Mucosa of stomach (tissue), 1 donor: ENCODE results near the gene MAD1L1.

Source experiments
- H3K27me3 ChIP-seq: one replicate; pipeline ENCODE4 v1.7.0; 2013; ENCODE audit warnings: mild to moderate bottlenecking, low read length; ENCODE audit not compliant: control insufficient read depth, insufficient read depth
- H3K36me3 ChIP-seq: one replicate; pipeline ENCODE4 v1.7.0; 2013; ENCODE audit warnings: low read length; ENCODE audit not compliant: control insufficient read depth, insufficient read depth
- H3K4me1 ChIP-seq: one replicate; pipeline ENCODE4 v1.7.0; 2013; ENCODE audit warnings: mild to moderate bottlenecking, low read length; ENCODE audit not compliant: control insufficient read depth, insufficient read depth
- H3K4me3 ChIP-seq: one replicate; pipeline ENCODE4 v1.7.0; 2013; ENCODE audit warnings: low read length
- H3K9ac ChIP-seq: one replicate; pipeline ENCODE4 v1.7.0; 2013; ENCODE audit warnings: mild to moderate bottlenecking, low read length, moderate library complexity
- H3K9me3 ChIP-seq: one replicate; pipeline ENCODE4 v1.7.0; 2013; ENCODE audit warnings: mild to moderate bottlenecking, low read length, moderate library complexity; ENCODE audit not compliant: control insufficient read depth
- donor health status: Pancreatic carcinoma.

MAD1L1 gene

GRCh38 chr7:2107386-2108070 is 125.2 kb downstream of the MAD1L1 start:
- peaks cover 21% of the 10 kb centered on the region for H3K4me1 ChIP-seq

GRCh38 chr7:2106924-2107323 is 125.8 kb downstream of the MAD1L1 start:
- Histone ChIP-seq H3K4me1 (peaks cover 20% of the 10 kb centered on the region), H3K27me3 (no peaks in the 10 kb centered on the region), H3K4me3 (no peak overlapping the region), H3K36me3 (no peaks in the 10 kb centered on the region), H3K9me3 (no peaks in the 10 kb centered on the region), H3K9ac (no peak overlapping the region)

More at GRCh38 chr7:2107386-2108070, 125.2 kb downstream of the MAD1L1 start:
- H3K9ac ChIP-seq, result no peak overlapping the region
- no peak overlapping the region for H3K4me3 ChIP-seq
- H3K36me3 ChIP-seq, result no peaks in the 10 kb centered on the region
- H3K27me3 ChIP-seq, result no peaks in the 10 kb centered on the region
- no peaks in the 10 kb centered on the region for H3K9me3 ChIP-seq

GRCh38 chr7:2106440-2106839 is 126.3 kb downstream of the MAD1L1 start:
- Histone ChIP-seq H3K9me3 (no peaks in the 10 kb centered on the region), H3K4me3 (no peak overlapping the region), H3K27me3 (no peaks in the 10 kb centered on the region), H3K4me1 (peaks cover 15% of the 10 kb centered on the region), H3K36me3 (no peaks in the 10 kb centered on the region), H3K9ac (no peak overlapping the region)

- H3K4me3 ChIP-seq, result no peak overlapping the region
- H3K4me1 ChIP-seq, result peaks cover 10% of the 10 kb centered on the region
- H3K27me3 ChIP-seq, result no peaks in the 10 kb centered on the region
- H3K9ac ChIP-seq, result no peak overlapping the region
- no peaks in the 10 kb centered on the region for H3K9me3 ChIP-seq
- H3K36me3 ChIP-seq, result no peaks in the 10 kb centered on the region
Observed at GRCh38 chr7:2105917-2106316, 126.8 kb downstream of the MAD1L1 start.

GRCh38 chr7:2105280-2105679 is 127.5 kb downstream of the MAD1L1 start:
- Histone ChIP-seq H3K9ac (no peak overlapping the region), H3K9me3 (no peaks in the 10 kb centered on the region), H3K4me1 (peaks cover 4% of the 10 kb centered on the region), H3K27me3 (no peaks in the 10 kb centered on the region), H3K36me3 (no peaks in the 10 kb centered on the region), H3K4me3 (no peak overlapping the region)

GRCh38 chr7:2104716-2105115 is 128.0 kb downstream of the MAD1L1 start:
- no peaks in the 10 kb centered on the region for H3K27me3 ChIP-seq
- no peaks in the 10 kb centered on the region for H3K9me3 ChIP-seq
- H3K9ac ChIP-seq, result no peak overlapping the region
- no peaks in the 10 kb centered on the region for H3K4me1 ChIP-seq
- H3K4me3 ChIP-seq, result no peak overlapping the region
- no peaks in the 10 kb centered on the region for H3K36me3 ChIP-seq

GRCh38 chr7:2104107-2104710 is 128.5 kb downstream of the MAD1L1 start:
- Histone ChIP-seq H3K4me3 (no peak overlapping the region), H3K36me3 (no peaks in the 10 kb centered on the region), H3K4me1 (no peaks in the 10 kb centered on the region), H3K9ac (no peak overlapping the region), H3K27me3 (no peaks in the 10 kb centered on the region), H3K9me3 (no peaks in the 10 kb centered on the region)

GRCh38 chr7:2103071-2103898 is 129.5 kb downstream of the MAD1L1 start:
- H3K9ac ChIP-seq, result no peak overlapping the region

GRCh38 chr7:2102375-2102723 is 130.4 kb downstream of the MAD1L1 start:
- no peak overlapping the region for H3K9ac ChIP-seq
- no peaks in the 10 kb centered on the region for H3K4me1 ChIP-seq
- no peaks in the 10 kb centered on the region for H3K36me3 ChIP-seq
- no peaks in the 10 kb centered on the region for H3K27me3 ChIP-seq
- no peaks in the 10 kb centered on the region for H3K9me3 ChIP-seq
- no peak overlapping the region for H3K4me3 ChIP-seq

More at GRCh38 chr7:2103071-2103898, 129.5 kb downstream of the MAD1L1 start:
- Histone ChIP-seq H3K36me3 (no peaks in the 10 kb centered on the region), H3K4me1 (no peaks in the 10 kb centered on the region), H3K27me3 (no peaks in the 10 kb centered on the region), H3K9me3 (no peaks in the 10 kb centered on the region), H3K4me3 (no peak overlapping the region)

- Histone ChIP-seq H3K4me1 (no peaks in the 10 kb centered on the region), H3K4me3 (no peak overlapping the region), H3K27me3 (no peaks in the 10 kb centered on the region), H3K9ac (no peak overlapping the region), H3K36me3 (no peaks in the 10 kb centered on the region), H3K9me3 (no peaks in the 10 kb centered on the region)
Observed at GRCh38 chr7:2101630-2102374, 130.9 kb downstream of the MAD1L1 start.

GRCh38 chr7:2100278-2101208 is 132.2 kb downstream of the MAD1L1 start:
- no peaks in the 10 kb centered on the region for H3K9me3 ChIP-seq
- no peak overlapping the region for H3K9ac ChIP-seq
- H3K36me3 ChIP-seq, result no peaks in the 10 kb centered on the region
- H3K27me3 ChIP-seq, result no peaks in the 10 kb centered on the region
- no peaks in the 10 kb centered on the region for H3K4me1 ChIP-seq
- H3K4me3 ChIP-seq, result no peak overlapping the region
